Spleen (tissue), 11 donors: ENCODE measurements around the gene DBT. TPM values are rescaled to one million over a fixed set of nuclear protein-coding genes. Genes with fewer than 3 reads are reported as not detected.

Source experiments
- DNase-seq: peaks from one replicate; pipeline ENCODE4 v3.0.0-alpha.2; 2020
- H3K27ac ChIP-seq, 8 donors: fragments of 200-600 bp; sonication (generic) in 7 of 8; 1 replicate in 4 of 8; 2 replicates in 4 of 8; pipeline versions ENCODE4 v1.5.0 to v1.8.0; 2016 to 2021; ENCODE audit warnings: inconsistent platforms in 4 of 8, mild to moderate bottlenecking in 4 of 8, moderate library complexity in 1 of 8
- H3K27me3 ChIP-seq, 7 donors: fragments of 200-600 bp; sonication (generic) in 6 of 7; replicated peaks in 1 of 7; 1 replicate in 4 of 7; 2 replicates in 3 of 7; pipeline versions ENCODE4 v1.5.0 to v1.8.0; 2016 to 2021; ENCODE audit warnings: inconsistent platforms in 3 of 7, mild to moderate bottlenecking in 1 of 7
- H3K36me3 ChIP-seq, 6 donors: fragments of 200-600 bp; sonication (generic) in 5 of 6; 1 replicate in 4 of 6; 2 replicates in 2 of 6; pipeline versions ENCODE4 v1.5.0 to v1.8.0; 2016 to 2021; ENCODE audit warnings: inconsistent platforms in 2 of 6
- H3K4me1 ChIP-seq, 6 donors: fragments of 200-600 bp; sonication (generic) in 5 of 6; 1 replicate in 3 of 6; 2 replicates in 3 of 6; pipeline versions ENCODE4 v1.5.0 to v1.8.0; 2016 to 2021; ENCODE audit warnings: inconsistent platforms in 3 of 6
- H3K4me3 ChIP-seq, 8 donors: fragments of 200-600 bp; sonication (generic) in 7 of 8; 1 replicate in 4 of 8; 2 replicates in 4 of 8; pipeline versions ENCODE4 v1.5.0 to v1.8.0; 2016 to 2021; ENCODE audit warnings: inconsistent platforms in 4 of 8, mild to moderate bottlenecking in 4 of 8, moderate library complexity in 2 of 8
- H3K9me3 ChIP-seq, 8 donors: fragments of 200-600 bp; sonication (generic) in 7 of 8; 1 replicate in 4 of 8; 2 replicates in 4 of 8; pipeline versions ENCODE4 v1.5.0 to v1.8.0; 2016 to 2021; ENCODE audit warnings: inconsistent platforms in 4 of 8
- CTCF ChIP-seq, 11 experiments: fragments of 200-600 bp in 7 of 11; fragments of 450-650 bp in 4 of 11; sonication (generic) in 4 of 11; IDR thresholded peaks in 8 of 11; conservative IDR thresholded peaks in 3 of 11; 1 replicate in 7 of 11; 2 replicates in 4 of 11; pipeline versions ENCODE4 v1.4.0 to v1.8.0; 2016 to 2021; ENCODE audit warnings: antibody characterized with exemption in 11 of 11, inconsistent platforms in 4 of 11, mild to moderate bottlenecking in 1 of 11
- POLR2A ChIP-seq, 3 donors: fragments of 450-650 bp; IDR thresholded peaks; one replicate each; pipeline ENCODE4 v1.5.1; 2017; ENCODE audit warnings: antibody characterized with exemption in 3 of 3, mild to moderate bottlenecking in 1 of 3
- POLR2AphosphoS5 ChIP-seq, 3 donors: sonication (generic); formaldehyde crosslinking; IDR thresholded peaks; one replicate each; pipeline ENCODE4 v1.5.1; 2017; ENCODE audit warnings: antibody characterized with exemption in 3 of 3
- WGBS, 5 donors: extraction: QIAGEN DNeasy Blood & Tissue Kit in 3 of 5; methylation state at CpG; one replicate each; pipeline versions ENCODE4 v1.1.5 to v1.1.7; 2013 to 2018; 5-methylcytosine and 5-hydroxymethylcytosine counted together
- intact Hi-C: fragments of 100-400 bp; cut with DNase I; formaldehyde crosslinking; loops from one replicate; pipeline ENCODE4 v1.15.0; 2023; ENCODE audit warnings: low total_unique reads
- microRNA-seq, 3 donors: library from miRNA; unstranded; fragments of <30 nt; microRNA quantifications; one replicate each; pipeline versions ENCODE4 to v1.1.0, GENCODE V29; 2019 to 2020
- polyA plus RNA-seq, 3 donors: library from polyadenylated mRNA; stranded (reverse); fragments of 200-250 nt; gene quantifications; one replicate each; pipeline ENCODE4 v1.2.1, GENCODE V29; 2013
- small RNA-seq, 4 donors: library from RNA; depleted of rRNA; stranded (forward); fragments of <200 nt; gene quantifications; one replicate each; pipeline ENCODE3, GENCODE V24; 2016
- total RNA-seq, 7 donors: library from RNA; depleted of rRNA in 3 of 7; stranded (reverse); fragments of >200 nt in 3 of 7; fragmentation: NEBNext Ultra II Directional in 4 of 7; extraction: Animal tissue kit (Norgen Biotek cat#: 25700) in 4 of 7; gene quantifications; one replicate each; pipeline versions ENCODE4 v1.1.0 to v1.2.1, GENCODE V29; 2016 to 2021
- donor health status: healthy with polysubstance abuse.
- donor health status: DM: no; HTN: no; CAD: no; lungs with moderate emphysema.
- donor health status: DM: no; HTN: no; CAD: no.
- donor health status: Bipolar disorder and iron deficiency.
- donor health status: healthy.
- donor health status: DM: no; HTN: no; CAD: no.
- donor health status: DM: yes; HTN: yes; CAD: no.

The DBT gene
- total and polyA plus RNA-seq, 10 donors = 1.8 to 13.4 (median 6.8) TPM

GRCh38 chr1:100142343-100142742 is 107.3 kb downstream of the DBT start:
- Histone ChIP-seq H3K9me3 (no peaks in the 10 kb centered on the region), H3K4me3 (no peak overlapping the region), H3K27ac (no peak overlapping the region), H3K36me3 (peaks cover 0 to 100% (median 96%) of the 10 kb centered on the region in 6 donors), H3K4me1 (no peaks in the 10 kb centered on the region), H3K27me3 (no peaks in the 10 kb centered on the region)
- DNase-seq = no peak
- TF ChIP-seq CTCF (IDR thresholded peaks at IDR 0.05 in 8 of 11, conservative IDR thresholded peaks at IDR 0.05 in 3 of 11) (no peak), POLR2A (IDR thresholded peaks at IDR 0.05) (no peak)
- WGBS, 5 donors = 88 to 96% (median 93%) methylated on average over 3 of the region's 3 CpGs
- intact Hi-C loops = no loop called here

- Histone ChIP-seq H3K4me3 (no peak overlapping the region), H3K4me1 (peaks cover 0 to 6% (median 1%) of the 10 kb centered on the region in 6 donors), H3K36me3 (peaks cover 0 to 98% (median 91%) of the 10 kb centered on the region in 6 donors), H3K27ac (no peak overlapping the region), H3K27me3 (no peaks in the 10 kb centered on the region), H3K9me3 (no peaks in the 10 kb centered on the region)
- 88 to 94% (median 90%) methylated on average over 4 of the region's 4 CpGs for WGBS, 5 donors
- intact Hi-C loops = no loop called here
- TF ChIP-seq POLR2AphosphoS5 (IDR thresholded peaks at IDR 0.05) = no peak
- no peak for TF ChIP-seq CTCF (IDR thresholded peaks at IDR 0.05 in 8 of 11, conservative IDR thresholded peaks at IDR 0.05 in 3 of 11)
- TF ChIP-seq POLR2A (IDR thresholded peaks at IDR 0.05) = no peak
- no peak for DNase-seq
Observed at GRCh38 chr1:100141192-100141591, 108.4 kb downstream of the DBT start.

- H3K36me3 ChIP-seq = peaks cover 0 to 63% (median 56%) of the 10 kb centered on the region in 6 donors
- no peak overlapping the region for H3K4me3 ChIP-seq
- WGBS, 5 donors = 97 to 99% (median 98%) methylated on average over 2 of the region's 2 CpGs
- intact Hi-C loops = loop anchor here (10.0 kb wide), 2 partner anchors 137 to 217 kb away; partner anchors contain the start of gene CDC14A
- no peak overlapping the region for H3K27ac ChIP-seq
- H3K4me1 ChIP-seq = peaks cover 13 to 36% (median 26%) of the 10 kb centered on the region in 6 donors
- H3K9me3 ChIP-seq = no peaks in the 10 kb centered on the region
- no peak for DNase-seq
- TF ChIP-seq POLR2AphosphoS5 (IDR thresholded peaks at IDR 0.05) = no peak
- TF ChIP-seq POLR2A (IDR thresholded peaks at IDR 0.05) = no peak
- H3K27me3 ChIP-seq = no peaks in the 10 kb centered on the region
Observed at GRCh38 chr1:100137602-100138001, 112.0 kb downstream of the DBT start.

Small RNA genes within 50 kb of the gene (microRNA-seq; reads per million reads assigned to microRNA genes)
- gene MIR553 = 0 reads per million in 3 donors

Small RNA genes within 50 kb of the gene (small RNA-seq; reads per million reads assigned to genes)
- gene AL445928.1 (0 reads per million in 4 donors), gene MIR553 (0 reads per million in 4 donors), gene RPL23AP90 (0 reads per million in 4 donors)

Other genes with a start within 250 kb of the DBT start
- 1 to 10 TPM; 3.7 to 9.2 (median 4.6) TPM for gene SASS6, start 116.9 kb downstream of the DBT start, total RNA-seq
- 1 to 10 TPM; 2.7 to 3.1 (median 2.8) TPM for gene SASS6, start 116.9 kb downstream of the DBT start, polyA plus RNA-seq
- 10 to 100 TPM; 20.9 to 37.6 (median 27.9) TPM for gene TRMT13, start 116.7 kb downstream of the DBT start, total RNA-seq
- gene TRMT13, start 116.7 kb downstream of the DBT start, polyA plus RNA-seq = 10 to 100 TPM; 14.0 to 15.0 (median 14.3) TPM
- gene LRRC39, start 71.6 kb downstream of the DBT start, total RNA-seq = 1 to 10 TPM in 5 of 7 donors, under 1 TPM in 2; 0.51 to 2.2 (median 1.1) TPM
- gene LRRC39, start 71.6 kb downstream of the DBT start, polyA plus RNA-seq = 1 to 10 TPM in 2 of 3 donors, under 1 TPM in 1; 0.96 to 3.1 (median 1.5) TPM
- 10 to 100 TPM; 26.3 to 42.6 (median 33.1) TPM for gene RTCA, start 16.4 kb upstream of the DBT start, total RNA-seq
- 10 to 100 TPM; 19.7 to 26.8 (median 25.5) TPM for gene RTCA, start 16.4 kb upstream of the DBT start, polyA plus RNA-seq
- gene CDC14A, start 102.7 kb upstream of the DBT start, total RNA-seq = 10 to 100 TPM; 17.4 to 58.5 (median 31.3) TPM
- 1 to 10 TPM; 3.8 to 4.5 (median 4.2) TPM for gene CDC14A, start 102.7 kb upstream of the DBT start, polyA plus RNA-seq